ENCODE measurements around the gene METTL18. TPM values are rescaled to one million over a fixed set of nuclear protein-coding genes. Genes with fewer than 3 reads are reported as not detected.

Gene METTL18
- total and polyA plus RNA-seq, 2 of the 13 experiments (the other 11 are each of a cell fraction or from before 2014, with no cell fraction given) = 2.7 to 6.7 TPM

- TF ChIP-seq PRDM10 (CRISPR knock-in tag; IDR thresholded peaks at IDR 0.05; ENCODE audit: low read depth) (0 out of 2 replicates have a peak, but pooled peaks have one; percentile 35), TSC22D2 (CRISPR knock-in tag; IDR thresholded peaks at IDR 0.05; ENCODE audit: borderline replicate concordance) (no peak), REL (CRISPR knock-in tag; conservative IDR thresholded peaks at IDR 0.05) (no peak), THAP8 (CRISPR knock-in tag; IDR thresholded peaks at IDR 0.05; ENCODE audit: borderline replicate concordance) (no peak), GFI1 (CRISPR knock-in tag; IDR thresholded peaks at IDR 0.05; ENCODE audit: borderline replicate concordance) (0 out of 2 replicates have a peak, but pooled peaks have one; percentile 65), PLRG1 (conservative IDR thresholded peaks at IDR 0.05) (no peak), SIX1 (CRISPR knock-in tag; IDR thresholded peaks at IDR 0.05; ENCODE audit: borderline replicate concordance) (peak; percentile 39; the same call in 1 of the 2 replicates), ZNF343 (CRISPR knock-in tag; IDR thresholded peaks at IDR 0.05) (no peak), ZNF275 (CRISPR knock-in tag; IDR thresholded peaks at IDR 0.05; ENCODE audit: borderline replicate concordance) (no peak), ZNF83 (CRISPR knock-in tag; IDR thresholded peaks at IDR 0.05; ENCODE audit: borderline replicate concordance) (0 out of 2 replicates have a peak, but pooled peaks have one; percentile 23), HOXA3 (CRISPR knock-in tag; IDR thresholded peaks at IDR 0.05) (peak; percentile 92), ZNF564 (CRISPR knock-in tag; IDR thresholded peaks at IDR 0.05) (0 out of 2 replicates have a peak, but pooled peaks have one; percentile 18), ZBTB20 (CRISPR knock-in tag; IDR thresholded peaks at IDR 0.05; ENCODE audit: borderline replicate concordance, low read depth) (no peak), BRF2 (CRISPR knock-in tag; IDR thresholded peaks at IDR 0.05) (peak; percentile 75), HMGXB4 (CRISPR knock-in tag; IDR thresholded peaks at IDR 0.05; ENCODE audit: borderline replicate concordance in 1 of 2, low read depth in 1 of 2) (peak; percentile 69 to 86), ELF3 (CRISPR knock-in tag; IDR thresholded peaks at IDR 0.05) (peak; percentile 81), ZNF225 (CRISPR knock-in tag; IDR thresholded peaks at IDR 0.05) (no peak; the same call in 1 of the 2 replicates), MAX (IDR thresholded peaks at IDR 0.05) (peak; percentile 81), PHF5A (CRISPR knock-in tag; IDR thresholded peaks at IDR 0.05; ENCODE audit: low read depth, unreplicated experiment) (no peak)
Observed at GRCh38 chr1:169794530-169795416, at the start of gene METTL18 (continued).
